ENCODE results near the gene IL3. TPM values are rescaled to one million over a fixed set of nuclear protein-coding genes. Genes with fewer than 3 reads are reported as not detected.
A peak's percentile ranks its signal among the peaks of the same experiment; 100 is the strongest.

Gene IL3
- total and polyA plus RNA-seq, 12 donors: not detected

DNA sequence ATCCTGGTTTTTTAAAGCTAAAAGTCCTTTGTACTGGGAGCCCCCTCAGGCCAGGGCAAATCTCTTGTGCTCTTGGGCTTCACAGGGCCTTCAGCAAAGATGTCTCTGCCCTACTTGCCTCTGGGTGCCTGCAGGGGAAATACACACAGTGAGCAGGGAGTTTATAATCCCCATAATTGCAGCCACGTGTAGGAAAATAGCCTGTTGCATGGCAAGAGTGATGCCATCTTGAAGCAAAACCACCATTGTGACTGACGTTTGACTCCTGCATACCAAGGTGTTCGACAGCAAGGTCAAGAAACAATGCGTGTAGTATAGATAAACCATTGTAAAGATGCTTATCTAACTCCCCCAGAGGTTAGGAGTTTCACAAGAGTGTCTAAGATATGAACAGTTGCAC is 11.4 kb upstream of the IL3 start:
- no peak overlapping the region for H3K4me3 ChIP-seq
- WGBS, 2 donors: 70% methylated on average over 4 of the region's 4 CpGs
- H3K4me1 ChIP-seq: no peaks in the 10 kb centered on the region
- no peak overlapping the region for H3K27ac ChIP-seq
- no peaks in the 10 kb centered on the region for H3K9me3 ChIP-seq
- DNase-seq: no peak
- no peaks in the 10 kb centered on the region for H3K36me3 ChIP-seq
- peaks cover 0 to 3% (median 0%) of the 10 kb centered on the region in 7 donors for H3K27me3 ChIP-seq
- TF ChIP-seq CTCF (IDR thresholded peaks at IDR 0.05): no peak
- intact Hi-C loops (cut with DNase I): no loop called here
- no peak for ATAC-seq

GRCh38 chr5:132049559-132049958 is 10.9 kb upstream of the IL3 start:
- DNase-seq (no peak), ATAC-seq (no peak)
- H3K4me1 ChIP-seq: no peaks in the 10 kb centered on the region
- TF ChIP-seq CTCF (IDR thresholded peaks at IDR 0.05): no peak
- H3K9me3 ChIP-seq: no peaks in the 10 kb centered on the region
- no peak overlapping the region for H3K27ac ChIP-seq
- WGBS, 2 donors: 90 to 92% methylated on average over 12 of the region's 12 CpGs
- intact Hi-C loops (cut with DNase I): no loop called here
- peaks cover 0 to 3% (median 0%) of the 10 kb centered on the region in 7 donors for H3K27me3 ChIP-seq
- no peak overlapping the region for H3K4me3 ChIP-seq
- no peaks in the 10 kb centered on the region for H3K36me3 ChIP-seq

DNA sequence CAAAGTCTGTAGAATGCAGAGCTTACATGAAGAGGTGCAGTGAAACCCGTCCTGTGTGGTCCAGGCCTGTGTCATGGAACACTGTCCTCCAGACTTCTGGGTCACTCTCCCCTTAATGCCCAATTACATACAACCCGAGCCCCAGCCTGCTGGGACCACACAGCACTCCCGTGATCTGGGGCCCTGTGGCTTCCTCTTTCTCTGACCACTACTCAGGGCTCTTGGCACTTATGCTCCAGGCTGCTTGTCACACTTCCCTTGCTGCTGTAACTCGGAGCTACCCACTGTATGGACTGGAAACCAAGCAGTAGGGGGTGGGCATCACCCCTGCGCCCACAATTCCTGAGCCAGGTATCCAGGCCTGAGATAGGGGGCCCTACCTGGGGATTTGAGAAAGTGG is 10.3 kb upstream of the IL3 start:
- no peaks in the 10 kb centered on the region for H3K9me3 ChIP-seq
- ATAC-seq (peak in 5 of 8 donors; percentile 26 to 45 (median 37)), DNase-seq (no peak)
- no peak overlapping the region for H3K27ac ChIP-seq
- H3K27me3 ChIP-seq: peaks cover 0 to 3% (median 0%) of the 10 kb centered on the region in 7 donors
- intact Hi-C loops (cut with DNase I): no loop called here
- H3K36me3 ChIP-seq: no peaks in the 10 kb centered on the region
- no peaks in the 10 kb centered on the region for H3K4me1 ChIP-seq
- 68 to 77% methylated on average over 5 of the region's 5 CpGs for WGBS, 2 donors
- no peak overlapping the region for H3K4me3 ChIP-seq
- TF ChIP-seq CTCF (IDR thresholded peaks at IDR 0.05): no peak

DNA sequence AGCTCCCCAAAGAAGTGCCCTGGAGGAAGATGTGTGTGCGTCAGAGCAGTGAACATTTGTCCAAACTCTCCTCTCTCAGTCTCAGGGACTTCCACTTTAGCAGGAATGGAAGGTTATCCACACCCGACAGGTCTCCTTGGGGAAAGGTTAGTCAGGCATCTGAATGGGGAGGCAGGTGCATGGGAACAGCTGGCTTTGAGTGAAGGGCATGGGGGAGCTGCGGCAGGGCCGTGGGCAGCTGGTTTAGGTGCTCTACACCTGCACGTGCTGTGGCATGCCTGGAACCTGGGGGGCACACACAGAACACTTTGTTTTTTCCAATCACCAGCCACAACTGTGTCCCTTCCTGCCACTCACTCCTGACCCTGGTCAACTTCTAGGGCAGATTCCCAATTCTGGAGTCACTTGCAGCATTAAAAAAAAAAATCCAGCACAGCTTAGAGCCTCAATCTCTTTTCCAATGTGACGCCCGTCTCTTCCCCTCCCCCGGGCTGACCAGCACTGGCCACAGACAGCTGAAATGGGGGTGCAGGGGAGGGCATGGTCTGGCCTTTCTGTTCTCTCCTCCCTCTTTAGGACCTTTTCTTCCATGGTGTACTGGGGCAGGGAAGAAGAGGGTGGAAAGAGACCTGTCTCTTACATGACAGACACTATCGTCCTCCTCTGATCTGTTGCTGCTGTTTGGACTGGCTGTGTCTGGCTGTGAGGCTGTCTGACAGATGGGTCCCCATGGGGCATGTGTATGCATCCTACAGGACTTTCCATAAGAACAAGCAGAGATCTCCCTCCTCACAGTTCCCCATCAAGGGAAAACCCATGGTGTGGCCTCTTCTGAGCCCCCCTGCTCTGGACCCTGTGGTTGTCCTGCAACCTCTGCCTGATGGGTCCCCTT is 9.5 kb upstream of the IL3 start:
- H3K9me3 ChIP-seq: no peaks in the 10 kb centered on the region
- no peak for DNase-seq
- peaks cover 0 to 3% (median 0%) of the 10 kb centered on the region in 7 donors for H3K27me3 ChIP-seq
- no peaks in the 10 kb centered on the region for H3K36me3 ChIP-seq
- 73 to 78% methylated on average over 9 of the region's 9 CpGs for WGBS, 2 donors
- no peak overlapping the region for H3K4me3 ChIP-seq
- no peak for TF ChIP-seq CTCF (IDR thresholded peaks at IDR 0.05)
- no peak for ATAC-seq
- intact Hi-C loops (cut with DNase I): no loop called here
- no peaks in the 10 kb centered on the region for H3K4me1 ChIP-seq
- no peak overlapping the region for H3K27ac ChIP-seq
